GM12878 (cell line): ENCODE results near the gene LSAMP. TPM values are rescaled to one million over a fixed set of nuclear protein-coding genes. Genes with fewer than 3 reads are reported as not detected.

Experiments
- ATAC-seq: fragments of 200-7000 bp; cut with Tn5 transposase; 3 replicates; pipeline ENCODE4 v1.9.1; 2020; ENCODE audit warnings: mild to moderate bottlenecking, moderate library complexity
- BruUV-seq: library from RNA; stranded (reverse); fragments of 400-500 nt; replicated peaks from 2 replicates; lab custom pipeline; 2021; lab: Mats Ljungman, UMichigan
- CTCF ChIA-PET: fragments of 300-600 bp; sonication (Branson Sonifier 250); formaldehyde crosslinking; extraction: SDS; loops from one replicate; lab custom pipeline; 2021; ENCODE audit warnings: inconsistent platforms; lab: Yijun Ruan, JAX
- POLR2A ChIA-PET: fragments of 350-600 bp; formaldehyde crosslinking; extraction: SDS; loops from one replicate; lab custom pipeline; 2021; ENCODE audit warnings: inconsistent platforms; lab: Charles Lee
- RAD21 ChIA-PET: fragments of 300-600 bp; sonication (Branson Sonifier 250); formaldehyde crosslinking; loops from one replicate; lab custom pipeline; 2023; ENCODE audit warnings: antibody characterized with exemption; ENCODE audit not compliant: unreplicated experiment; lab: Charles Lee
- SMC1A ChIA-PET: fragments of 300-600 bp; sonication (Branson Sonifier 250); formaldehyde crosslinking; loops from one replicate; lab custom pipeline; 2023; ENCODE audit not compliant: unreplicated experiment, uncharacterized antibody; lab: Charles Lee
- DNase-seq: peaks from one replicate; pipeline ENCODE4 v3.0.0-alpha.2; 2011; ENCODE audit warnings: low read depth, low spot score
- FAIRE-seq: peaks from 3 replicates; lab custom pipeline; 2011; peaks lifted over from hg19 to GRCh38; lab: Jason Lieb, UNC
- H2AFZ ChIP-seq: 2 replicates; pipeline ENCODE4 v1.6.0; 2011; ENCODE audit warnings: low read depth, low read length, control low read depth; ENCODE audit not compliant: control insufficient read depth
- H3K27ac ChIP-seq: 2 replicates; pipeline ENCODE4 v1.5.1; 2011; ENCODE audit warnings: control low read depth; ENCODE audit not compliant: control insufficient read depth, insufficient read depth
- H3K27me3 ChIP-seq, 2 experiments: replicated peaks in 1 of 2; 2 replicates each; pipeline versions ENCODE4 v1.6.0 to v1.6.1; 2011; ENCODE audit warnings: low read length in 1 of 2; ENCODE audit not compliant: control insufficient read depth in 2 of 2, insufficient read depth in 2 of 2
- H3K36me3 ChIP-seq, 2 experiments: 2 replicates each; pipeline ENCODE4 v1.5.1; 2011; ENCODE audit warnings: low read length in 1 of 2; ENCODE audit not compliant: control insufficient read depth in 2 of 2, insufficient read depth in 2 of 2
- H3K4me1 ChIP-seq: 2 replicates; pipeline ENCODE4 v1.6.1; 2011; ENCODE audit warnings: mild to moderate bottlenecking, low read length, moderate library complexity, mixed read lengths; ENCODE audit not compliant: control insufficient read depth, insufficient read depth
- H3K4me2 ChIP-seq: 2 replicates; pipeline ENCODE4 v1.6.0; 2011; ENCODE audit warnings: control low read depth; ENCODE audit not compliant: control insufficient read depth, insufficient read depth
- H3K4me3 ChIP-seq: fragments of 200-600 bp; sonication (generic); 2 replicates; pipeline ENCODE4 v1.5.1; 2016
- H3K79me2 ChIP-seq: 2 replicates; pipeline ENCODE4 v1.6.0; 2011; ENCODE audit warnings: low read length; ENCODE audit not compliant: control insufficient read depth, insufficient read depth
- H3K9ac ChIP-seq: 2 replicates; pipeline ENCODE4 v1.8.0; 2011; ENCODE audit warnings: low read length, control low read depth, mixed read lengths; ENCODE audit not compliant: control insufficient read depth, insufficient read depth
- H3K9me3 ChIP-seq: replicated peaks from 3 replicates; pipeline ENCODE4 v1.5.1; 2011; ENCODE audit warnings: mild to moderate bottlenecking, low read length; ENCODE audit not compliant: control insufficient read depth, insufficient read depth
- H4K20me1 ChIP-seq: 2 replicates; pipeline ENCODE4 v1.6.0; 2011; ENCODE audit not compliant: control insufficient read depth, insufficient read depth
- BACH1 ChIP-seq: fragments of 450-650 bp; IDR thresholded peaks from 2 replicates; pipeline ENCODE4 v1.6.1; 2017; ENCODE audit warnings: mild to moderate bottlenecking, borderline replicate concordance
- CUX1 ChIP-seq: IDR thresholded peaks from 2 replicates; pipeline ENCODE4 v1.6.1; 2012; ENCODE audit warnings: improper control_type of control experiment, low read depth, low read length; ENCODE audit not compliant: insufficient replicate concordance
- IRF3 ChIP-seq: fragments of 450-650 bp; IDR thresholded peaks from 2 replicates; pipeline ENCODE4 v1.6.1; 2014; ENCODE audit warnings: mild to moderate bottlenecking
- PRDM15 ChIP-seq: fragments of 450-650 bp; formaldehyde crosslinking; IDR thresholded peaks from 2 replicates; pipeline ENCODE4 v1.4.0; 2020; ENCODE audit warnings: mild to moderate bottlenecking, moderate library complexity
- STAT1 ChIP-seq: fragments of 450-650 bp; conservative IDR thresholded peaks from 2 replicates; pipeline ENCODE4 v1.6.1; 2014; ENCODE audit warnings: antibody characterized with exemption, mild to moderate bottlenecking
- WRNIP1 ChIP-seq: IDR thresholded peaks from 2 replicates; pipeline ENCODE4 v1.6.1; 2011; ENCODE audit warnings: low read depth, low read length, improper control_type of control experiment, borderline replicate concordance
- ZNF24 ChIP-seq: fragments of 450-650 bp; IDR thresholded peaks from 2 replicates; pipeline ENCODE4 v1.6.1; 2017; ENCODE audit warnings: antibody characterized with exemption, mild to moderate bottlenecking
- WGBS: methylation state at CpG from one replicate; pipeline ENCODE4 v1.1.6; 2016; ENCODE audit warnings: low lambda C conversion rate; ENCODE audit not compliant: insufficient replicate concordance, insufficient coverage; ENCODE audit errors: missing lambda C conversion rate; 5-methylcytosine and 5-hydroxymethylcytosine counted together
- in situ Hi-C: fragments of 300-500 bp; cut with MboI; formaldehyde crosslinking; loops from 9 replicates; pipeline ENCODE4 v1.14.3; 2018; ENCODE audit warnings: mixed read lengths
- intact Hi-C: fragments of 100-400 bp; cut with micrococcal nuclease; formaldehyde crosslinking; loops from one replicate; pipeline ENCODE4 v1.14.2; 2022; ENCODE audit not compliant: unreplicated experiment
- polyA plus RNA-seq, 11 experiments: library from polyadenylated mRNA; depleted of rRNA in 4 of 11; unstranded in 6 of 11; stranded (reverse) in 5 of 11; fragments of >200 nt; fragmentation: Nextera tagmentation in 4 of 11; fragmentation: Illumina TruSeq in 1 of 11; extraction: Ambion mirVana in 4 of 11; extraction: Trizol in 1 of 11; gene quantifications; 1 replicate in 1 of 11; 2 replicates in 10 of 11; pipeline versions ENCODE4 v1.2.1 to v1.2.3, GENCODE V29; 2011 to 2016; ENCODE audit warnings: inconsistent platforms in 2 of 11, missing spikeins in 2 of 11, low read depth in 1 of 11
- total RNA-seq, 4 experiments: library from RNA; depleted of rRNA in 3 of 4; stranded (reverse); fragments of >200 nt in 3 of 4; fragmentation: Illumina TruSeq in 1 of 4; extraction: Trizol in 1 of 4; gene quantifications; 2 replicates each; pipeline versions ENCODE4 v1.2.1 to v1.2.3, GENCODE V29; 2013 to 2021

Gene LSAMP
- total and polyA plus RNA-seq, 10 of the 15 experiments (the other 5 are each of a cell fraction or from before 2014, with no cell fraction given) = 2.0 to 12.7 (median 6.5) TPM

GRCh38 chr3:116064646-116065045 is 380.6 kb downstream of the LSAMP start:
- intact Hi-C loops (no loop called here), in situ Hi-C loops (no loop called here)
- WGBS = 57% methylated on average over 1 of the region's 1 CpG
- Histone ChIP-seq H4K20me1 (no peaks in the 10 kb centered on the region), H3K9ac (no peak overlapping the region), H3K79me2 (no peaks in the 10 kb centered on the region), H3K4me3 (no peak overlapping the region), H2AFZ (no peak overlapping the region), H3K27me3 (no peaks in the 10 kb centered on the region), H3K9me3 (no peaks in the 10 kb centered on the region), H3K27ac (no peak overlapping the region), H3K4me2 (no peak overlapping the region), H3K36me3 (no peaks in the 10 kb centered on the region), H3K4me1 (no peaks in the 10 kb centered on the region)
- POLR2A ChIA-PET = no interaction called here
- SMC1A ChIA-PET = no interaction called here
- ATAC-seq (no peak), FAIRE-seq (no peak), DNase-seq (no peak)
- no peak for TF ChIP-seq ZNF24
- no peak for TF ChIP-seq STAT1
- no peak for TF ChIP-seq PRDM15 (CRISPR knock-in tag)
- TF ChIP-seq CUX1 = no peak
- no peak for TF ChIP-seq IRF3
- no peak for TF ChIP-seq BACH1
- TF ChIP-seq WRNIP1 = no peak
- BruUV-seq = no TSS peak
- CTCF ChIA-PET = no interaction called here
- RAD21 ChIA-PET = no interaction called here
